ENCODE results near the gene DNALI1.

DNALI1 gene

DNA sequence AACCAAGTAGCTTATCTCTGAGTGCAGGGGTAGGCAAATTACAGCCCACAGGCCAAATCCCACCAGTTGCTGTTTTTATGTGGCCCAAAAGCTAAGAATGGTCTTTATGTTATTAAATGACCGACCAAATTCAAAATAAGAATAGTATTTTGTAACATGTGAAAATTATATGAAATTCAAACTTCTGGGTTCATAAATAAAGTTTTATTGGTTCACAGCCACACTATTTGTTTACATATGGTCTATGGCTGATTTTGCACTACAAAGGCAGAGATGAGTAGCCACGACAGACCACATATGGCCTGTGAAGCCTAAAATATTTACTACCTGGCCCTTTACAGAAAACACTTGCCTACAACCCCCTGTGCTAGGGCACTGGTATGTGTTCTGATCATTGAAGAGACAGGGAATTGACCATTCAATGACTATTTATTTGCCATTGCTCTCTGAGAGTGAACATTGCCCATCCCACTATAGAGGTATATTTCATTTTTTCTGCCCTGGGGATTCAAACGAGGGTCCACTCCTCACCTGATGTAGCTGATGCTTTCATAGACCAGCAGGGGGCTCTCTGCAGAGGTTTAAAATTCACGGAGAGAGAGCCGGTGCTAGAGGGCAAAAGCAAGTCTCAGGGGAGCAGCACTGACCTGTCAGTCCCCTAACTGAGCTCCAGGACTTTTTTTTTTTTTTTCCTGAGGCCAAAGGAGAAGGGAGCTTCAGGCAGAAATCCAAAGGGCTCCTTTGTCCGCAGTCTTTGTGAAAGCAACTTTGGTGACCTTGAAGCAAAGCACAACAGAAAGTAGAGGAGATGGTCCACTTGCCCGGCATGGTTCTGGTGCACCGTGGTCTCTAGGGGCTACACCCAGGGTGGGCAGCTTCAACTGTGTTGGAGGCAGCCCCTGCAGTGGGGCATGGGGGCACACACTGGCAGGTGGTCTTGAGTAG, 46.3 kb downstream of the DNALI1 start:
- no peak for DNase-seq (ENCODE audit: low spot score)

DNA sequence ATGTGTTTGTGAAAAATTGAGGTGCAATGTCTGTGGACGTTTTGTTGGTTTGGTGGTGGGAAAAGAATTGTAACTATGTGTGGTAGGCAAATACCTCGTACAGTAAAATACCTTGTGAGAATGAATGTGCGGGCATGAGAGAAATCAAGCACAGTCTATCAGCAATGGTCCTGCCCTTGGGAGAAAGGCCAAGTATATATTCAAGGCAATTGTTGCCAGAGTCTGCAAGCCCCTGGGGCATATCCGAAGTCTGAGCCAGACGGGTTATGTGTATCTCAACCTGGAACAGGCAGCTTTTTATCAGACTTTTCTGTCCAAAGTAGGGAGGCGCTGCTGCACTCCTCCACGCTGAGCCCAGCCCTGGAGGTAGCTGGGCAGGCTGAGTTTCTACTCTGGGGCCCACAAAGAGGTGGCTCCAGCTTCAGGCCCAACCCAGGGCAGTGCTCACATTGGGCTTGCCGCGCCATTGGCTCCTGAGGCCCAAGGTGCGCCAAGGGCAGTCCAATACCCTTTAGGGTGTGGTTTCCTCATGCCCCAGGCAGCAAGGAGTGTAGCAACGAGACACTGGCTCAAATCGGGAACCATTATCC, 48.4 kb downstream of the DNALI1 start:
- DNase-seq (ENCODE audit: low spot score): no peak

DNA sequence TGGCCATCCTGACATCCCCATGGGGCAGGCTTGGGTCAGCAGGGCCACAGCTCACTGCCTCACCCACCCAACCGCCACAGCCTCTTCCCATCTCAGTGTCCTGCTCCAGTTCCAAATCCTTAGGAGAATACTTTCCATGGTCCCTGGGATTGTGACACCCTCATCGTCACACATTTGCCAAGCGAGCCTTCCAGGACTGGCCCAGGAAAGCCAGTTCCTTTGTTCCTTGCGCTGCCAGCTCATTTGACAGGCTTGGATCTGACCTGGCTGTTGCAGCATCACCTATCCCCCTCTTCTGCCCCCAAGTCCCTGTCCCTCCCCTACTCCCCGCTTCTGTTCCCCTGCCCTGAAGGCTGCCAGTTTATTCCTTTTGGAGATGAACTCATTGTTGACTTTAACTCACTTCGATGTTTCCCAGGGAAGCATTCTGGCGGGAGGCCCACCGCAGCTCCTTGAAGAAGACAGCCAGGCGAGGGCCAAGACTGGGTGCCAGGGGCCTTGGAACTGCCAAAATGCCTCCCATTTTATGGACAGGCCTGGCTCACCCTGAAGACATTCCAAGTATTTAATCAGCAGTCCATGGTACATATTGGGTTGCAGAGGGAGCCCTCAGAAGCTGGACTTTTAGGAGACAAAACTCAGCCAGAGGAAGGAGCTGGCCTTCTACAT, 49.2 kb downstream of the DNALI1 start:
- no peak for DNase-seq (ENCODE audit: low spot score)

DNA sequence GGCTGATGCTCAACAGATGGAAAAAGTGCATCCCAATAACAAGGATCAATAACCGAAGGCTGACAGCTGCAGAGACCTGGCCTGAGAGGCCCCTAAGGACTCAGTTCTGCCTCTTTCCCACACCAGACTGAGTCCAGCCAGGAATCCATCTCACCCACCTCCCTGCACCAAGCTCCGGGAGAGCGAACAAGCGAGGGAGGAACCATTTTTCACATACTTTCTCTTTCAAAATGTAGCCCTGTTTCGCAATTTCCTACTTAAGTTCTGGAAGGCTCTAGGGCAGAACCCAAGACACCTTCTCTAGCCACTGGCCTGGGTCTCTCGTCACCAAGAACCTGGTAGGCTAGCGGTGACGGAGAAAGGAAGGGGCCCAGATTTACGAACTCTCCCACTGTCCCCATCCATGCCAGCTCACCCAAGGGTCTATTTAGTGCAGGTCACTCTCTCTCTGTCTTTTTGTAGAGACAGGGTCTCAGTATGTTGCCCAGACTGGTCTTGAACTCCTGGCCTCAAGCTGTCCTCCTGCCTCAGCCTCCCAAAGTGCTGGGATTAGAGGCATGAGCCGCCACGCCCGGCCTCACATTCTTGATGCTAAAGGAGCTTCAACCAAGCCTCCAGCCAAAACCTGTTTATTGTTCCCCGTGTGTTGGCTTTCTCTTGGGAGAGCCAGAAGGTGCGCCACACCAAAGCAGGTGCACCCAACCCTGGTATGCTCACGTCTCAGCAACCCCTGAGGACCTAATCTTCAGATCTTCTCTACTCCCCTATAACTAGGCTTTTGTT, 49.9 kb downstream of the DNALI1 start:
- no peak for DNase-seq (ENCODE audit: low spot score)

DNA sequence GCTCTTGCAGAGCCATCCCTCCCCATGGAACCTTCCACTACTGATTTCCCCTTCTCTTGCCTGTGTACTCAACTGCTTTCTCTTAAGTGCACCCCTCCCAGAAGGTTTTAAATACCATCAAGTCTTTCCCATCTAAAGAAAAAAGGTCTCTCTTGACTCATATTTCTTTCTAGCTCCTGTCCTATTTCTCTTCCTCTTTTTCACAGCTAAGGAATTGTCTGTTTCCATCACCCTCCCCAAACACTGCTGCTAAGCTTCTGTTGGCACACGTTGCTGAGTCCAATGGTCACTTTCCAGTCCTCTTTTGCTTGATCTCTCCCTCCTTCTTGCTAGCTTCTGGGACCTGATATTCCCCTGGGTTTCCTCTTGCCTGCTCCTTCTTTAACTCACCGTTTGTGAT, 52.3 kb downstream of the DNALI1 start:
- DNase-seq (ENCODE audit: low spot score): no peak

DNA sequence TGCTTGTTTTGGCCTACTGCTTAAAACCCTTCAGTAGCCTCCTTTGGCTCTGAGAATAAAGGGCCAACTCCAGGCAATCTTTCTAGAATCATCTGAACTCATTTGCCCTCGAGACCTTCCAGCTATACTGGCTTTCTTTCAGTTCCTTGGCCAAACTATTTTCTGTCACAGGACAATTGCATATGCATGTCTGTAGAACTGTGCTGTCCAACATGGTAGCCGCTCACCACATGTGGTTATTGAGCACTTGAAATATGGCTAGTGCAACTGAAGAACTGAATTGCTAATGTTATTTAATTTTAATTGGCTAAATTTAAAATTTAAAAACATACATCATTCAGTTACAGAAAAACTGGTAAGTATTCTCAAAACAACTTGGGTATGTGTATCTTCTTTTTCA, 53.3 kb downstream of the DNALI1 start:
- DNase-seq (ENCODE audit: low spot score): no peak

DNA sequence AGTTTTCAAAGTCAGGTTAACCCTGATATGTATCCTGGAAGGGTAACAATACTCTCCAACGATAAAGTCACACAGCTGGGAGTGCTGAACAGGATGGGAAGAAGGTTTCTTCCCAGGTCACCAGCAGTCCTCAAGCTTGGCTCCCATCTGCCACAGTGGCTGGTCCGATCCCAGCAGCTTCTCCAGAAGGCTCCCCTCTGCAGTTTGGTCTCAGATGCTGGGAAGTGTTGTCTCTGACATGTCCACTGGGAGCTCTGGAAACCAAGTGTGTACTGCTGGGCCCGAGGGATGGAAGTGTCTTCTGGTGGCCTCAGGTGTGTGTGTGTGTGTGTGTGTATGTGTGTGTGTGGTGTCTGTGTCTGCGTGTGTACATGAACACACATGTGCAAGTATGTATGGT, 55.4 kb downstream of the DNALI1 start:
- no peak for DNase-seq (ENCODE audit: low spot score)

DNA sequence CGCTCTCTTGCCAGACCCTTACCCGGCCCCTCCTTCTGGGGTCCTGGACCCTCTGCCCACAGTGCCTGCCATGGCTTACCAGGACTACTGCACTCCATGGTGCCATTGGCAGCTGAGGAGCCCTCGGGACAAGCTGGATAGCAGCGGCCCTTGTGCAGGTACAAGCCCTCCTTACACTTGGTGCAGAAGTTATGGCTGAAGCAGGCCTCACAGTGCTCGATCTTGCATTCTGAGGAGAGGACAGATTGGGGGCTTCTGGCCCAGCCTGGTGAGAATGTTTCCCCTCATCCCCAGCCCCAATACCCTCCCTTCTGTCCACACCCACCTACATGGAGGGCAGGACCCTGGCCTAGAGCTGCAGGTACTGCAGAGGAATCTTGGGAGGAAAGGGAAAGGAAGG, 57.4 kb downstream of the DNALI1 start:
- DNase-seq (ENCODE audit: low spot score): no peak

DNA sequence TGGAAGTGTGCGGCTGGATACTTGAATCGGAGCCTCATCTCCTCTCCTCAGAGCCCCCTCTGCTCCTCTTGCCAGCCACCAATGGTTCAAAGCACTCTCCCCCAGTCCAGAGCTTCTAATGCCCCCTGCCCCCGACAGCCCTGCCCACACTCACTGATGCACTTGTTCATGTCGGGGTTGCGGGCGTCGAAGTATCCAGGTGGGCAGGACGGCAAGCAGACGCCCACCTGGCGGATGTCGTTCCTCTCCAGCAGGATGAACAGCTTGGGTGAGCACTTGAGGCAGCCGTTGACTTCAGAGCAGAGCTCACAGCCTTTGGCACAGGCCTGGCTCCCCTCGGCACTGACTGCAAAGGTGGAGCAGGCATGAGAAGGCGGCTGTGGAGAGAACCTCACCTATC, 59.6 kb downstream of the DNALI1 start:
- DNase-seq (ENCODE audit: low spot score): no peak
